EH (cell line): ENCODE results near the gene TIMM17A.

ENCODE experiments used
- DNase-seq: peaks from one replicate; pipeline ENCODE4 v3.0.0-alpha.2; 2015; ENCODE audit warnings: low read depth

TIMM17A gene

GRCh38 chr1:201955009-201955728, at the start of gene TIMM17A:
TIMM17A (plus strand) TSS chr1:201955503; CDS start chr1:201955527, 24 bp downstream.
- DNase-seq = peak; percentile 99

- peak; percentile 39 for DNase-seq
These were observed 49.0 kb upstream of the TIMM17A start for GRCh38 chr1:201906336-201906735.

- DNase-seq = no peak
These were observed 47.7 kb upstream of the TIMM17A start for GRCh38 chr1:201907621-201908020.

- no peak for DNase-seq
These were observed 43.3 kb upstream of the TIMM17A start for GRCh38 chr1:201911826-201912571.

- DNase-seq = peak; percentile 65
These were observed 42.5 kb upstream of the TIMM17A start for GRCh38 chr1:201912832-201913231.

GRCh38 chr1:201914456-201915235, 40.7 kb upstream of the TIMM17A start:
- DNase-seq = peak; percentile 54

GRCh38 chr1:201916649-201917249, 38.6 kb upstream of the TIMM17A start:
- peak; percentile 96 for DNase-seq

- DNase-seq = peak; percentile 96
These were observed 37.8 kb upstream of the TIMM17A start for GRCh38 chr1:201917362-201918033.

- no peak for DNase-seq
These were observed 37.0 kb upstream of the TIMM17A start for GRCh38 chr1:201918343-201918742.

GRCh38 chr1:201921952-201922558, 33.2 kb upstream of the TIMM17A start:
- DNase-seq = peak; percentile 36

- DNase-seq = no peak
These were observed 30.1 kb upstream of the TIMM17A start for GRCh38 chr1:201925301-201925567.

- DNase-seq = no peak
These were observed 29.2 kb upstream of the TIMM17A start for GRCh38 chr1:201925981-201926645.

- no peak for DNase-seq
These were observed 27.0 kb upstream of the TIMM17A start for GRCh38 chr1:201928266-201928665.

GRCh38 chr1:201930137-201930536, 25.2 kb upstream of the TIMM17A start:
- no peak for DNase-seq

GRCh38 chr1:201930803-201931202, 24.5 kb upstream of the TIMM17A start:
- DNase-seq = no peak

GRCh38 chr1:201933840-201934430, 21.4 kb upstream of the TIMM17A start:
- peak; percentile 79 for DNase-seq

GRCh38 chr1:201937624-201938213, 17.6 kb upstream of the TIMM17A start:
- DNase-seq = peak; percentile 94

GRCh38 chr1:201938440-201939035, 16.8 kb upstream of the TIMM17A start:
- no peak for DNase-seq

- no peak for DNase-seq
These were observed 16.2 kb upstream of the TIMM17A start for GRCh38 chr1:201939148-201939547.

GRCh38 chr1:201939574-201939973, 15.7 kb upstream of the TIMM17A start:
- DNase-seq = no peak
